H1 (cell line): Measurements from ENCODE around the gene IGF1.

Experiments
- CHD2 ChIP-seq: IDR thresholded peaks from 2 replicates; pipeline ENCODE4 v1.6.1; 2012; ENCODE audit warnings: low read length, improper control_type of control experiment
- GABPA ChIP-seq: IDR thresholded peaks from 2 replicates; pipeline ENCODE4 v1.6.1; 2011; ENCODE audit warnings: mild to moderate bottlenecking, low read length, moderate library complexity, borderline replicate concordance; ENCODE audit not compliant: insufficient read depth
- GTF2F1 ChIP-seq: IDR thresholded peaks from 2 replicates; pipeline ENCODE4 v1.6.1; 2012; ENCODE audit warnings: low read depth, low read length, improper control_type of control experiment, borderline replicate concordance
- JUND ChIP-seq: IDR thresholded peaks from 2 replicates; pipeline ENCODE4 v1.6.1; 2011; ENCODE audit warnings: mild to moderate bottlenecking, improper control_type of control experiment, low read length
- KDM5A ChIP-seq: fragments of 200-600 bp; IDR thresholded peaks from 2 replicates; pipeline ENCODE4 v1.7.1; 2012; ENCODE audit warnings: mild to moderate bottlenecking, low read length, inconsistent platforms, mixed read lengths
- RAD21 ChIP-seq, 2 experiments: IDR thresholded peaks in 1 of 2; conservative IDR thresholded peaks in 1 of 2; 2 replicates each; pipeline ENCODE4 v1.6.1; 2011; ENCODE audit warnings: low read depth in 2 of 2, low read length in 2 of 2, improper control_type of control experiment in 1 of 2, inconsistent platforms in 1 of 2, mild to moderate bottlenecking in 1 of 2, moderate library complexity in 1 of 2
- SIN3A ChIP-seq, 2 experiments: IDR thresholded peaks in 1 of 2; conservative IDR thresholded peaks in 1 of 2; 2 replicates each; pipeline ENCODE4 v1.6.1; 2011 to 2012; ENCODE audit warnings: low read length in 2 of 2, improper control_type of control experiment in 1 of 2, low read depth in 1 of 2, mild to moderate bottlenecking in 1 of 2
- SIRT6 ChIP-seq: IDR thresholded peaks from one replicate; pipeline ENCODE4 v1.7.1; 2012; ENCODE audit warnings: low read length, inconsistent platforms
- TBP ChIP-seq: IDR thresholded peaks from 2 replicates; pipeline ENCODE4 v1.6.1; 2011; ENCODE audit warnings: low read depth, low read length, improper control_type of control experiment
- TF ChIP-seq, protein P1 (sequence below), 3 experiments: IDR thresholded peaks; 1 replicate in 2 of 3; 2 replicates in 1 of 3; pipeline versions ENCODE4 v1.5.1 to v1.6.1; 2011; ENCODE audit warnings: low read length in 3 of 3, mild to moderate bottlenecking in 3 of 3, inconsistent platforms in 2 of 3, low read depth in 1 of 3, moderate library complexity in 1 of 3; ENCODE audit not compliant: insufficient read depth in 1 of 3; ENCODE audit errors: control extremely low read depth in 1 of 3
- TF ChIP-seq, protein P2 (sequence below): IDR thresholded peaks from 2 replicates; pipeline ENCODE4 v1.6.1; 2011; ENCODE audit warnings: low read depth, mild to moderate bottlenecking, low read length; ENCODE audit not compliant: insufficient read depth
- TF ChIP-seq, protein P3 (sequence below): IDR thresholded peaks from 2 replicates; pipeline ENCODE4 v1.6.1; 2012; ENCODE audit warnings: inconsistent platforms

DNA sequence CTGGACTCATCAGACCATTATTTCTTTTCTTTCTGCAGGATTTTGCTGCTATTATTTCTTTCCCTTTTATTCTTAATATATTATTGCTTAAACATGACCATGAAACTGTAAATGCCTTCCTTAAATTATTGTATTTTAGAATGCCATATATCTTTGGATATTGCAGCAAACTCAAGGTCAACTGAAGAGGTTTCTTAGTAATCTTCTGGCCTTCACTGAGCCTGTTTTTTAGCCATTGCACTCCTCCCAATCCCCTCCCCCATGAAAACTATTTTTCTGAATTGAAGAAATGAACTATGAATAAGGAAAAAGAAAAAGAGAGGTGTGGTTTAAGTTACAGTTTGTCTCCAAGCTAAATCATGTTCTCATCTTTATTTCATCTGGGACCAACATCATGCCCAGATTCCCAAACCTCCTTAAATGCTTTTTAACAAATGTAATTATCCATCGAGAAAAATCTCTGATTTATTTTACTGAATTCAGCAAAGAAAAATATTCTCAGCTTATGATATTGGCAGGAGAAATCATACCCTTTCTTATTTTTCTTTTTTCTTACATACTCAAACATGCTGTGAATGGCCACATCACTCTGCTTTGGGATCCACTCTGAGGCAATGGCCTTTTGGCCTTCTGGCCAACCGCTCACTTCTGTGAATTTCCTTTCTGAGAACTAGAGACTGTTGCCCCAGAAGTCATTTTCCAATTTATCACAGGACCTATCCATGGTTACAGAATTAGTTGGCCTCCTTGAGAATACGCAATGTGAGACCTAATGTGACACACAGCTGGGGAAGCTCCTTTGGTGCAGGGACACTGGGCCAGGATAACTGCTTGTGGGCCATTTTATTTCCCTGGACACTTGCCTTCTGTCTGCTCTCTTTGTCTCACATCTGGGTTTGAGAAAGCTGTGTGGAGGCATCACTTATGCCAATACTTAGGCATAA is 50.9 kb downstream of the IGF1 start:
- TF ChIP-seq SIRT6 (no peak), TBP (no peak), KDM5A (no peak), RAD21 (IDR thresholded peaks at IDR 0.05 in 1 of 2, conservative IDR thresholded peaks at IDR 0.05 in 1 of 2; ENCODE audit: low read depth in 2 of 2, low read length in 2 of 2) (no peak), CHD2 (no peak), GABPA (no peak), GTF2F1 (no peak), SIN3A (conservative IDR thresholded peaks at IDR 0.05 in 1 of 2, IDR thresholded peaks at IDR 0.05 in 1 of 2; ENCODE audit: low read depth in 1 of 2, low read length in 2 of 2) (no peak), JUND (no peak)
- TF ChIP-seq, protein P1, sequence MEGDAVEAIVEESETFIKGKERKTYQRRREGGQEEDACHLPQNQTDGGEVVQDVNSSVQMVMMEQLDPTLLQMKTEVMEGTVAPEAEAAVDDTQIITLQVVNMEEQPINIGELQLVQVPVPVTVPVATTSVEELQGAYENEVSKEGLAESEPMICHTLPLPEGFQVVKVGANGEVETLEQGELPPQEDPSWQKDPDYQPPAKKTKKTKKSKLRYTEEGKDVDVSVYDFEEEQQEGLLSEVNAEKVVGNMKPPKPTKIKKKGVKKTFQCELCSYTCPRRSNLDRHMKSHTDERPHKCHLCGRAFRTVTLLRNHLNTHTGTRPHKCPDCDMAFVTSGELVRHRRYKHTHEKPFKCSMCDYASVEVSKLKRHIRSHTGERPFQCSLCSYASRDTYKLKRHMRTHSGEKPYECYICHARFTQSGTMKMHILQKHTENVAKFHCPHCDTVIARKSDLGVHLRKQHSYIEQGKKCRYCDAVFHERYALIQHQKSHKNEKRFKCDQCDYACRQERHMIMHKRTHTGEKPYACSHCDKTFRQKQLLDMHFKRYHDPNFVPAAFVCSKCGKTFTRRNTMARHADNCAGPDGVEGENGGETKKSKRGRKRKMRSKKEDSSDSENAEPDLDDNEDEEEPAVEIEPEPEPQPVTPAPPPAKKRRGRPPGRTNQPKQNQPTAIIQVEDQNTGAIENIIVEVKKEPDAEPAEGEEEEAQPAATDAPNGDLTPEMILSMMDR (IDR thresholded peaks at IDR 0.05; ENCODE audit: control extremely low read depth in 1 of 3, insufficient read depth in 1 of 3, low read depth in 1 of 3, low read length in 3 of 3): no peak
- TF ChIP-seq, protein P2, sequence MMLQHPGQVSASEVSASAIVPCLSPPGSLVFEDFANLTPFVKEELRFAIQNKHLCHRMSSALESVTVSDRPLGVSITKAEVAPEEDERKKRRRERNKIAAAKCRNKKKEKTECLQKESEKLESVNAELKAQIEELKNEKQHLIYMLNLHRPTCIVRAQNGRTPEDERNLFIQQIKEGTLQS: no peak
- TF ChIP-seq, protein P3, sequence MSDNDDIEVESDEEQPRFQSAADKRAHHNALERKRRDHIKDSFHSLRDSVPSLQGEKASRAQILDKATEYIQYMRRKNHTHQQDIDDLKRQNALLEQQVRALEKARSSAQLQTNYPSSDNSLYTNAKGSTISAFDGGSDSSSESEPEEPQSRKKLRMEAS: no peak
